GM12878 (cell line): Measurements from ENCODE around the gene CACNA1E. TPM values are rescaled to one million over a fixed set of nuclear protein-coding genes. Genes with fewer than 3 reads are reported as not detected.

Experiments used
- ATAC-seq: fragments of 200-7000 bp; cut with Tn5 transposase; 3 replicates; pipeline ENCODE4 v1.9.1; 2020; ENCODE audit warnings: mild to moderate bottlenecking, moderate library complexity
- BruUV-seq: library from RNA; stranded (reverse); fragments of 400-500 nt; replicated peaks from 2 replicates; lab custom pipeline; 2021; lab: Mats Ljungman, UMichigan
- CTCF ChIA-PET: fragments of 300-600 bp; sonication (Branson Sonifier 250); formaldehyde crosslinking; extraction: SDS; loops from one replicate; lab custom pipeline; 2021; ENCODE audit warnings: inconsistent platforms; lab: Yijun Ruan, JAX
- POLR2A ChIA-PET: fragments of 350-600 bp; formaldehyde crosslinking; extraction: SDS; loops from one replicate; lab custom pipeline; 2021; ENCODE audit warnings: inconsistent platforms; lab: Charles Lee
- RAD21 ChIA-PET: fragments of 300-600 bp; sonication (Branson Sonifier 250); formaldehyde crosslinking; loops from one replicate; lab custom pipeline; 2023; ENCODE audit warnings: antibody characterized with exemption; ENCODE audit not compliant: unreplicated experiment; lab: Charles Lee
- SMC1A ChIA-PET: fragments of 300-600 bp; sonication (Branson Sonifier 250); formaldehyde crosslinking; loops from one replicate; lab custom pipeline; 2023; ENCODE audit not compliant: unreplicated experiment, uncharacterized antibody; lab: Charles Lee
- DNase-seq: peaks from one replicate; pipeline ENCODE4 v3.0.0-alpha.2; 2011; ENCODE audit warnings: low read depth, low spot score
- FAIRE-seq: peaks from 3 replicates; lab custom pipeline; 2011; peaks lifted over from hg19 to GRCh38; lab: Jason Lieb, UNC
- H2AFZ ChIP-seq: 2 replicates; pipeline ENCODE4 v1.6.0; 2011; ENCODE audit warnings: low read depth, low read length, control low read depth; ENCODE audit not compliant: control insufficient read depth
- H3K27ac ChIP-seq: 2 replicates; pipeline ENCODE4 v1.5.1; 2011; ENCODE audit warnings: control low read depth; ENCODE audit not compliant: control insufficient read depth, insufficient read depth
- H3K27me3 ChIP-seq, 2 experiments: replicated peaks in 1 of 2; 2 replicates each; pipeline versions ENCODE4 v1.6.0 to v1.6.1; 2011; ENCODE audit warnings: low read length in 1 of 2; ENCODE audit not compliant: control insufficient read depth in 2 of 2, insufficient read depth in 2 of 2
- H3K36me3 ChIP-seq, 2 experiments: 2 replicates each; pipeline ENCODE4 v1.5.1; 2011; ENCODE audit warnings: low read length in 1 of 2; ENCODE audit not compliant: control insufficient read depth in 2 of 2, insufficient read depth in 2 of 2
- H3K4me1 ChIP-seq: 2 replicates; pipeline ENCODE4 v1.6.1; 2011; ENCODE audit warnings: mild to moderate bottlenecking, low read length, moderate library complexity, mixed read lengths; ENCODE audit not compliant: control insufficient read depth, insufficient read depth
- H3K4me2 ChIP-seq: 2 replicates; pipeline ENCODE4 v1.6.0; 2011; ENCODE audit warnings: control low read depth; ENCODE audit not compliant: control insufficient read depth, insufficient read depth
- H3K4me3 ChIP-seq: fragments of 200-600 bp; sonication (generic); 2 replicates; pipeline ENCODE4 v1.5.1; 2016
- H3K79me2 ChIP-seq: 2 replicates; pipeline ENCODE4 v1.6.0; 2011; ENCODE audit warnings: low read length; ENCODE audit not compliant: control insufficient read depth, insufficient read depth
- H3K9ac ChIP-seq: 2 replicates; pipeline ENCODE4 v1.8.0; 2011; ENCODE audit warnings: low read length, control low read depth, mixed read lengths; ENCODE audit not compliant: control insufficient read depth, insufficient read depth
- H3K9me3 ChIP-seq: replicated peaks from 3 replicates; pipeline ENCODE4 v1.5.1; 2011; ENCODE audit warnings: mild to moderate bottlenecking, low read length; ENCODE audit not compliant: control insufficient read depth, insufficient read depth
- H4K20me1 ChIP-seq: 2 replicates; pipeline ENCODE4 v1.6.0; 2011; ENCODE audit not compliant: control insufficient read depth, insufficient read depth
- BCL11A ChIP-seq: IDR thresholded peaks from 2 replicates; pipeline ENCODE4 v1.6.1; 2011; ENCODE audit warnings: low read depth, low read length
- EED ChIP-seq: sonication (generic); IDR thresholded peaks from 2 replicates; pipeline ENCODE4 v1.6.1; 2016; ENCODE audit warnings: antibody characterized with exemption, low read depth
- EZH2 ChIP-seq: IDR thresholded peaks from 2 replicates; pipeline ENCODE4 v1.6.1; 2012; ENCODE audit warnings: low read depth, mild to moderate bottlenecking, control low read depth, inconsistent platforms, low read length, borderline replicate concordance; ENCODE audit not compliant: control insufficient read depth
- MTA2 ChIP-seq: fragments of 450-650 bp; IDR thresholded peaks from 2 replicates; pipeline ENCODE4 v1.6.1; 2016; ENCODE audit warnings: low read depth, mild to moderate bottlenecking, moderate library complexity
- RUNX3 ChIP-seq: IDR thresholded peaks from 2 replicates; pipeline ENCODE4 v1.6.1; 2012; ENCODE audit warnings: low read length, inconsistent platforms
- ZZZ3 ChIP-seq: IDR thresholded peaks from 2 replicates; pipeline ENCODE4 v1.6.1; 2011; ENCODE audit warnings: low read depth; ENCODE audit not compliant: control insufficient read depth, insufficient read length
- WGBS: methylation state at CpG from one replicate; pipeline ENCODE4 v1.1.6; 2016; ENCODE audit warnings: low lambda C conversion rate; ENCODE audit not compliant: insufficient replicate concordance, insufficient coverage; ENCODE audit errors: missing lambda C conversion rate; 5-methylcytosine and 5-hydroxymethylcytosine counted together
- in situ Hi-C: fragments of 300-500 bp; cut with MboI; formaldehyde crosslinking; loops from 9 replicates; pipeline ENCODE4 v1.14.3; 2018; ENCODE audit warnings: mixed read lengths
- intact Hi-C: fragments of 100-400 bp; cut with micrococcal nuclease; formaldehyde crosslinking; loops from one replicate; pipeline ENCODE4 v1.14.2; 2022; ENCODE audit not compliant: unreplicated experiment
- polyA plus RNA-seq, 11 experiments: library from polyadenylated mRNA; depleted of rRNA in 4 of 11; unstranded in 6 of 11; stranded (reverse) in 5 of 11; fragments of >200 nt; fragmentation: Nextera tagmentation in 4 of 11; fragmentation: Illumina TruSeq in 1 of 11; extraction: Ambion mirVana in 4 of 11; extraction: Trizol in 1 of 11; gene quantifications; 1 replicate in 1 of 11; 2 replicates in 10 of 11; pipeline versions ENCODE4 v1.2.1 to v1.2.3, GENCODE V29; 2011 to 2016; ENCODE audit warnings: inconsistent platforms in 2 of 11, missing spikeins in 2 of 11, low read depth in 1 of 11
- total RNA-seq, 4 experiments: library from RNA; depleted of rRNA in 3 of 4; stranded (reverse); fragments of >200 nt in 3 of 4; fragmentation: Illumina TruSeq in 1 of 4; extraction: Trizol in 1 of 4; gene quantifications; 2 replicates each; pipeline versions ENCODE4 v1.2.1 to v1.2.3, GENCODE V29; 2013 to 2021
- TF ChIP-seq, protein P1 (sequence below): fragments of 450-650 bp; IDR thresholded peaks from 2 replicates; pipeline ENCODE4 v1.6.1; 2016; ENCODE audit warnings: mild to moderate bottlenecking
- TF ChIP-seq, protein P2 (sequence below): IDR thresholded peaks from 2 replicates; pipeline ENCODE4 v1.6.1; 2011; ENCODE audit warnings: borderline replicate concordance, low read depth, mild to moderate bottlenecking, moderate library complexity, low read length; ENCODE audit not compliant: insufficient read depth, poor library complexity, severe bottlenecking
- TF ChIP-seq, protein P3 (sequence below): fragments of 150-350 bp; IDR thresholded peaks from 2 replicates; pipeline ENCODE4 v1.6.1; 2014; ENCODE audit warnings: mild to moderate bottlenecking, low read depth, low read length

Gene CACNA1E
- total and polyA plus RNA-seq, 10 of the 15 experiments (the other 5 are each of a cell fraction or from before 2014, with no cell fraction given) = 0.57 to 22.0 (median 8.5) TPM

DNA sequence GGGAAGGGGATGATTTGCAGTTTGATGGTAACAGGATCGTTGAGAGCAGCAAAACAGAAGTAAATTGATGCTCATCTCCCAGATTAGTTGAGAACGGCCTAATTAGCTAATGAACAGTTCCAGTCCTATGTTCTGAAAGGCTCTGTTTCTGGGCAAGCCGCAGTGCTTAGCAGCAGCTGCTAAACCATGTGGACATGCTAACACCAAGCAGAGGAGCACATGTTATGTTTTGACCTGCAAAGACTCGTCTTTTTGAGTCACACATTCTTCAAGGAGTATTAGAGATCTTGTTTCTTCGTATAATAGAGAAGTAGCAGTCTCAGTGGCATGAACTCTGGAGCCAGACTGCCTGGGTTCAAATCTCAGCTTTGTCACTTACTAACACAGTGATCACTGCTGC lies 58.1 kb downstream of the CACNA1E start (continued):
- TF ChIP-seq, protein P1, sequence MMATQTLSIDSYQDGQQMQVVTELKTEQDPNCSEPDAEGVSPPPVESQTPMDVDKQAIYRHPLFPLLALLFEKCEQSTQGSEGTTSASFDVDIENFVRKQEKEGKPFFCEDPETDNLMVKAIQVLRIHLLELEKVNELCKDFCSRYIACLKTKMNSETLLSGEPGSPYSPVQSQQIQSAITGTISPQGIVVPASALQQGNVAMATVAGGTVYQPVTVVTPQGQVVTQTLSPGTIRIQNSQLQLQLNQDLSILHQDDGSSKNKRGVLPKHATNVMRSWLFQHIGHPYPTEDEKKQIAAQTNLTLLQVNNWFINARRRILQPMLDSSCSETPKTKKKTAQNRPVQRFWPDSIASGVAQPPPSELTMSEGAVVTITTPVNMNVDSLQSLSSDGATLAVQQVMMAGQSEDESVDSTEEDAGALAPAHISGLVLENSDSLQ = no peak
- no peak for TF ChIP-seq ZZZ3

DNA sequence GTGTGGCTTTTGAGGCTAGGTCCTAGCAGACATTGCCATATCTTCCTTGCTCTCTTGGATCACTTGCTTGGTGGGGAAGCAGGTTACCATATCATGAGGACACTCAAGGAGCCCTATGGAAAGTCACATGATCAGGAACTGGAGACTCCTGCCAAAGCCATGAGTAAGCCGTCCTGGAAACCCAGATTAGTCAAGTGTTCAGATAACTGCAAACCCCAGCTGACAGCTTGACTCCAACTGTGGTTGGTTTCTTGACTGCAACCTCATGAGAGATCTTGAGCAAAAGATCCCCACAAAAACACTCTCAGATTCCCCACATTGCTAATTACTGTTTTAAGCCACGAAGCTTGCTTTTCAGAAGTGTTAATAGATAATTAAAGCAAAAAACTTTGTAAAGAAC lies 58.6 kb downstream of the CACNA1E start:
- Histone ChIP-seq H3K27me3 (no peaks in the 10 kb centered on the region), H3K9me3 (peaks cover 4% of the 10 kb centered on the region; the same call in 1 of the 3 replicates), H3K79me2 (no peaks in the 10 kb centered on the region; the same call in 1 of the 2 replicates), H2AFZ (no peak overlapping the region), H3K4me1 (peaks cover 7% of the 10 kb centered on the region; the same call in 1 of the 2 replicates), H3K4me2 (0 out of 2 replicates have a peak overlapping the region, but pooled peaks have one; percentile 17), H4K20me1 (no peaks in the 10 kb centered on the region), H3K27ac (no peak overlapping the region)
- intact Hi-C loops (no loop called here), in situ Hi-C loops (no loop called here)
- no peak for DNase-seq
- 60% methylated on average over 2 of the region's 2 CpGs for WGBS
- BruUV-seq = no TSS peak
- POLR2A ChIA-PET = interaction anchor here (1.5 kb wide), 1 partner anchor 10 kb away, joined by 5 read pairs; no protein-coding TSS in a partner anchor
- SMC1A ChIA-PET = interaction anchor here (1.6 to 1.7 kb wide), 2 partner anchors 15 to 24 kb away, joined by 5 read pairs; no protein-coding TSS in a partner anchor
- CTCF ChIA-PET = no interaction called here
- ATAC-seq = peak; percentile 62
- peak; percentile 56 for TF ChIP-seq MTA2
- no peak for TF ChIP-seq EZH2
- TF ChIP-seq, protein P2, sequence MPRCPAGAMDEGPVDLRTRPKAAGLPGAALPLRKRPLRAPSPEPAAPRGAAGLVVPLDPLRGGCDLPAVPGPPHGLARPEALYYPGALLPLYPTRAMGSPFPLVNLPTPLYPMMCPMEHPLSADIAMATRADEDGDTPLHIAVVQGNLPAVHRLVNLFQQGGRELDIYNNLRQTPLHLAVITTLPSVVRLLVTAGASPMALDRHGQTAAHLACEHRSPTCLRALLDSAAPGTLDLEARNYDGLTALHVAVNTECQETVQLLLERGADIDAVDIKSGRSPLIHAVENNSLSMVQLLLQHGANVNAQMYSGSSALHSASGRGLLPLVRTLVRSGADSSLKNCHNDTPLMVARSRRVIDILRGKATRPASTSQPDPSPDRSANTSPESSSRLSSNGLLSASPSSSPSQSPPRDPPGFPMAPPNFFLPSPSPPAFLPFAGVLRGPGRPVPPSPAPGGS = peak; percentile 30
- TF ChIP-seq RUNX3 = peak; percentile 23; the same call in 1 of the 2 replicates
- TF ChIP-seq EED = 0 out of 2 replicates have a peak, but pooled peaks have one; percentile 15
- TF ChIP-seq, protein P3, sequence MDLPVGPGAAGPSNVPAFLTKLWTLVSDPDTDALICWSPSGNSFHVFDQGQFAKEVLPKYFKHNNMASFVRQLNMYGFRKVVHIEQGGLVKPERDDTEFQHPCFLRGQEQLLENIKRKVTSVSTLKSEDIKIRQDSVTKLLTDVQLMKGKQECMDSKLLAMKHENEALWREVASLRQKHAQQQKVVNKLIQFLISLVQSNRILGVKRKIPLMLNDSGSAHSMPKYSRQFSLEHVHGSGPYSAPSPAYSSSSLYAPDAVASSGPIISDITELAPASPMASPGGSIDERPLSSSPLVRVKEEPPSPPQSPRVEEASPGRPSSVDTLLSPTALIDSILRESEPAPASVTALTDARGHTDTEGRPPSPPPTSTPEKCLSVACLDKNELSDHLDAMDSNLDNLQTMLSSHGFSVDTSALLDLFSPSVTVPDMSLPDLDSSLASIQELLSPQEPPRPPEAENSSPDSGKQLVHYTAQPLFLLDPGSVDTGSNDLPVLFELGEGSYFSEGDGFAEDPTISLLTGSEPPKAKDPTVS = no peak
- TF ChIP-seq BCL11A = 0 out of 2 replicates have a peak, but pooled peaks have one; percentile 16
- TF ChIP-seq, all 136 proteins: peak for 5
- H3K9ac ChIP-seq = no peak overlapping the region
- RAD21 ChIA-PET = no interaction called here
- no peak for FAIRE-seq
- no peak overlapping the region for H3K4me3 ChIP-seq
- peaks cover 0 to 6% of the 10 kb centered on the region in 2 experiments; a peak in 2 of 4 replicates for H3K36me3 ChIP-seq
